HepG2 (cell line): ENCODE results near the gene KDM5B. TPM values are rescaled to one million over a fixed set of nuclear protein-coding genes. Genes with fewer than 3 reads are reported as not detected.

ENCODE experiments used
- ATAC-seq: fragments of 200-7000 bp; cut with Tn5 transposase; 3 replicates; pipeline ENCODE4 v1.9.1; 2020; ENCODE audit warnings: mild to moderate bottlenecking, moderate library complexity
- BruUV-seq: library from RNA; stranded (reverse); fragments of 400-500 nt; replicated peaks from 2 replicates; lab custom pipeline; 2021; lab: Mats Ljungman, UMichigan
- CTCF ChIA-PET: fragments of 300-600 bp; formaldehyde crosslinking; extraction: SDS; loops from one replicate; lab custom pipeline; 2021; ENCODE audit warnings: low total read pairs, inconsistent platforms, low intra/inter-chr PET ratio; lab: Yijun Ruan, JAX
- POLR2A ChIA-PET: fragments of 350-600 bp; sonication (Branson Sonifier 250); formaldehyde crosslinking; loops from one replicate; lab custom pipeline; 2020; ENCODE audit warnings: antibody characterized with exemption, inconsistent platforms; lab: Yijun Ruan, JAX
- DNase-seq: peaks from one replicate; pipeline ENCODE4 v3.0.0-alpha.2; 2015; ENCODE audit warnings: low spot score
- FAIRE-seq: peaks from 3 replicates; lab custom pipeline; 2011; peaks lifted over from hg19 to GRCh38; lab: Jason Lieb, UNC
- H2AFZ ChIP-seq: one replicate; pipeline ENCODE4 v1.6.1; 2011; ENCODE audit warnings: low read length, inconsistent platforms
- H3K27ac ChIP-seq: fragments of 300-600 bp; 3 replicates; pipeline ENCODE4 v1.8.0; 2011; ENCODE audit warnings: mixed run types, mild to moderate bottlenecking, mixed read lengths, low read length, inconsistent platforms; ENCODE audit not compliant: insufficient read depth; ENCODE audit errors: extremely low read length
- H3K27me3 ChIP-seq, 2 experiments: fragments of 200-600 bp in 1 of 2; 2 replicates in 1 of 2; 3 replicates in 1 of 2; pipeline versions ENCODE4 v1.6.0 to v1.8.0; 2011; ENCODE audit warnings: low read length in 2 of 2, mild to moderate bottlenecking in 2 of 2, moderate library complexity in 2 of 2, inconsistent platforms in 1 of 2; ENCODE audit not compliant: insufficient read depth in 2 of 2, control insufficient read depth in 1 of 2
- H3K36me3 ChIP-seq, 2 experiments: fragments of 200-600 bp in 1 of 2; replicated peaks in 1 of 2; 2 replicates in 1 of 2; 3 replicates in 1 of 2; pipeline versions ENCODE4 v1.5.1 to v1.8.0; 2011; ENCODE audit warnings: low read length in 2 of 2, inconsistent platforms in 1 of 2; ENCODE audit not compliant: insufficient read depth in 2 of 2, control insufficient read depth in 1 of 2
- H3K4me1 ChIP-seq: 2 replicates; pipeline ENCODE4 v1.5.1; 2012; ENCODE audit warnings: low read length, inconsistent platforms; ENCODE audit not compliant: insufficient read depth
- H3K4me2 ChIP-seq: 2 replicates; pipeline ENCODE4 v1.6.0; 2011; ENCODE audit warnings: low read depth, low read length, inconsistent platforms
- H3K4me3 ChIP-seq, 3 experiments: fragments of 200-600 bp in 1 of 3; sonication (generic), shearing (Covaris generic) in 1 of 3; replicated peaks in 1 of 3; 2 replicates each; pipeline ENCODE4 v1.5.1; 2011 to 2016; ENCODE audit warnings: low read length in 3 of 3, inconsistent platforms in 2 of 3, low read depth in 2 of 3, mild to moderate bottlenecking in 2 of 3, control low read depth in 1 of 3, mixed read lengths in 1 of 3; ENCODE audit not compliant: insufficient read depth in 1 of 3
- H3K79me2 ChIP-seq: one replicate; pipeline ENCODE4 v1.6.1; 2011; ENCODE audit warnings: low read length, inconsistent platforms; ENCODE audit not compliant: insufficient read depth
- H3K9ac ChIP-seq: 2 replicates; pipeline ENCODE4 v1.6.0; 2011; ENCODE audit warnings: mild to moderate bottlenecking, low read depth, low read length, inconsistent platforms; ENCODE audit not compliant: insufficient read depth
- H3K9me3 ChIP-seq: 2 replicates; pipeline ENCODE4 v1.5.1; 2012; ENCODE audit warnings: mild to moderate bottlenecking, low read length
- H4K20me1 ChIP-seq: 2 replicates; pipeline ENCODE4 v1.6.0; 2011; ENCODE audit warnings: inconsistent platforms, mild to moderate bottlenecking, low read length, moderate library complexity; ENCODE audit not compliant: insufficient read depth
- AFF4 ChIP-seq: sonication (generic); formaldehyde crosslinking; IDR thresholded peaks from 2 replicates; pipeline ENCODE4 v1.4.0; 2020; ENCODE audit warnings: missing genetic modification reagents
- DR1 ChIP-seq: sonication (generic); formaldehyde crosslinking; IDR thresholded peaks from 2 replicates; pipeline ENCODE4 v1.8.0; 2021; ENCODE audit warnings: mild to moderate bottlenecking, missing genetic modification reagents, inconsistent platforms
- GLMP ChIP-seq: sonication (generic); formaldehyde crosslinking; IDR thresholded peaks from 2 replicates; pipeline ENCODE4 v1.9.0; 2021; ENCODE audit warnings: missing genetic modification reagents, mild to moderate bottlenecking, borderline replicate concordance
- HBP1 ChIP-seq: IDR thresholded peaks from 2 replicates; pipeline ENCODE4 v1.6.1; 2016; ENCODE audit warnings: low read depth, control low read depth
- IRF2 ChIP-seq: IDR thresholded peaks from 2 replicates; pipeline ENCODE4 v1.6.1; 2018; ENCODE audit warnings: missing genetic modification reagents, missing compliant biosample characterization
- ISX ChIP-seq: sonication (generic); formaldehyde crosslinking; conservative IDR thresholded peaks from 2 replicates; pipeline ENCODE4 v1.5.0; 2020; ENCODE audit warnings: missing genetic modification reagents
- SNAPC2 ChIP-seq: sonication (generic); formaldehyde crosslinking; IDR thresholded peaks from 2 replicates; pipeline ENCODE4 v1.8.1; 2022; ENCODE audit warnings: mild to moderate bottlenecking, missing genetic modification reagents
- SNRNP70 ChIP-seq: fragments of 200-400 bp; formaldehyde crosslinking; IDR thresholded peaks from 2 replicates; pipeline ENCODE4 v1.6.1; 2017; ENCODE audit warnings: mild to moderate bottlenecking, low read depth, low read length, moderate library complexity
- ZNF24 ChIP-seq: fragments of 450-650 bp; IDR thresholded peaks from 2 replicates; pipeline ENCODE4 v1.6.1; 2017; ENCODE audit warnings: antibody characterized with exemption, mild to moderate bottlenecking
- ZNF704 ChIP-seq: sonication (generic); formaldehyde crosslinking; IDR thresholded peaks from 2 replicates; pipeline ENCODE4 v1.8.1; 2023; ENCODE audit warnings: mild to moderate bottlenecking, inconsistent platforms, moderate library complexity, missing genetic modification reagents, borderline replicate concordance
- ZNF841 ChIP-seq: sonication (generic); formaldehyde crosslinking; IDR thresholded peaks from 2 replicates; pipeline ENCODE4 v1.8.1; 2023; ENCODE audit warnings: missing genetic modification reagents, borderline replicate concordance
- ZNF879 ChIP-seq: sonication (generic); formaldehyde crosslinking; IDR thresholded peaks from 2 replicates; pipeline ENCODE4 v1.8.1; 2023; ENCODE audit warnings: missing genetic modification reagents
- WGBS: methylation state at CpG from one replicate; pipeline ENCODE4 v1.1.6; 2017; ENCODE audit warnings: low lambda C conversion rate; 5-methylcytosine and 5-hydroxymethylcytosine counted together
- in situ Hi-C: cut with HindIII; loops from 2 replicates; pipeline ENCODE4 v1.10.0; 2017; ENCODE audit warnings: low pct_unique_long_range_greater_than_20kb; ENCODE audit not compliant: extremely low pct_ligation_motif_present
- intact Hi-C: fragments of 100-400 bp; cut with micrococcal nuclease; formaldehyde crosslinking; loops from one replicate; pipeline ENCODE4 v1.10.0; 2022; ENCODE audit not compliant: unreplicated experiment
- polyA plus RNA-seq, 8 experiments: library from polyadenylated mRNA; depleted of rRNA in 3 of 8; stranded (reverse) in 7 of 8; unstranded in 1 of 8; fragments of >200 nt; fragmentation: Illumina TruSeq in 4 of 8; extraction: Trizol in 4 of 8; gene quantifications; 2 replicates each; pipeline versions ENCODE4 v1.2.1 to v1.2.3, GENCODE V29; 2011 to 2016; ENCODE audit warnings: low read depth in 4 of 8, missing spikeins in 1 of 8, mixed read lengths in 1 of 8; ENCODE audit not compliant: insufficient read depth in 1 of 8
- total RNA-seq, 5 experiments: library from RNA; depleted of rRNA; stranded (reverse); fragments of >200 nt; fragmentation: Illumina TruSeq; extraction: Trizol; gene quantifications; 2 replicates each; pipeline ENCODE4 v1.2.3, GENCODE V29; 2016; ENCODE audit warnings: low read depth in 1 of 5

The KDM5B gene
- total and polyA plus RNA-seq, 2 of the 13 experiments (the other 11 are each of a cell fraction or from before 2014, with no cell fraction given), result 34.2 to 35.4 TPM

- FAIRE-seq, result no peak
- intact Hi-C loops, result no loop called here
- BruUV-seq, result no TSS peak
- TF ChIP-seq SNAPC2 (CRISPR knock-in tag) (no peak), SNRNP70 (no peak), ZNF841 (no peak), HBP1 (CRISPR knock-in tag) (no peak), ZNF879 (CRISPR knock-in tag) (no peak), GLMP (no peak)
- H3K27ac ChIP-seq, result no peak overlapping the region
- no peak overlapping the region for H3K4me3 ChIP-seq
- no peak overlapping the region for H3K4me2 ChIP-seq
- POLR2A ChIA-PET, result no interaction called here
- ATAC-seq, result no peak
- H3K36me3 ChIP-seq, result no peaks in the 10 kb centered on the region
- H2AFZ ChIP-seq, result no peak overlapping the region
- in situ Hi-C loops, result no loop called here
- H3K9ac ChIP-seq, result no peak overlapping the region
- no peak for DNase-seq
- CTCF ChIA-PET, result no interaction called here
- H3K4me1 ChIP-seq, result no peaks in the 10 kb centered on the region
- H3K27me3 ChIP-seq, result peaks cover 13 to 81% of the 10 kb centered on the region in 2 experiments; a peak in 4 of 5 replicates
- no peaks in the 10 kb centered on the region for H3K79me2 ChIP-seq
- no peaks in the 10 kb centered on the region for H3K9me3 ChIP-seq
- H4K20me1 ChIP-seq, result no peaks in the 10 kb centered on the region; the same call in 1 of the 2 replicates
- WGBS, result 0% methylated on average over 4 of the region's 4 CpGs
Observed at GRCh38 chr1:202704601-202705000, 103.6 kb downstream of the KDM5B start.

- H2AFZ ChIP-seq, result no peak overlapping the region
- H3K9me3 ChIP-seq, result no peaks in the 10 kb centered on the region
- 37% methylated on average over 6 of the region's 6 CpGs for WGBS
- H3K4me1 ChIP-seq, result no peaks in the 10 kb centered on the region
- H3K4me3 ChIP-seq, result no peak overlapping the region
- no TSS peak for BruUV-seq
- H3K27me3 ChIP-seq, result peaks cover 7 to 69% of the 10 kb centered on the region in 2 experiments; a peak in 4 of 5 replicates
- ATAC-seq (no peak), FAIRE-seq (no peak), DNase-seq (no peak)
- H3K9ac ChIP-seq, result no peak overlapping the region
- no peak overlapping the region for H3K27ac ChIP-seq
- ChIA-PET CTCF (no interaction called here), POLR2A (interaction anchor here (0.6 kb wide), 1 partner anchor 151 kb away, joined by 3 read pairs; no protein-coding TSS in a partner anchor)
- H4K20me1 ChIP-seq, result no peaks in the 10 kb centered on the region; the same call in 1 of the 2 replicates
- intact Hi-C loops, result no loop called here
- no peak overlapping the region for H3K4me2 ChIP-seq
- no peaks in the 10 kb centered on the region for H3K36me3 ChIP-seq
- no peaks in the 10 kb centered on the region for H3K79me2 ChIP-seq
- in situ Hi-C loops, result no loop called here
- TF ChIP-seq AFF4 (CRISPR knock-in tag) (no peak), ZNF704 (CRISPR knock-in tag) (no peak), IRF2 (CRISPR knock-in tag) (no peak), DR1 (no peak), ZNF24 (no peak), ISX (CRISPR knock-in tag) (no peak)
Observed at GRCh38 chr1:202703191-202703590, 105.0 kb downstream of the KDM5B start.
